OCI-LY1 (cell line): ENCODE data around the gene CTH.
"Not testable (repeated sequence)": the region's sequence is repeated elsewhere in the genome, so short reads cannot be mapped to it uniquely, and the experiment has no call there.

Experiments used
- H2AFZ ChIP-seq: fragments of 200-600 bp; sonication (generic), shearing (Covaris generic); 2 replicates; pipeline ENCODE4 v1.6.0; 2014; ENCODE audit warnings: antibody characterized with exemption, mild to moderate bottlenecking, low read length
- H3F3A ChIP-seq: fragments of 200-600 bp; sonication (generic), shearing (Covaris generic); 2 replicates; pipeline ENCODE4 v1.6.0; 2014; ENCODE audit warnings: mild to moderate bottlenecking, antibody characterized with exemption, low read length, moderate library complexity; ENCODE audit not compliant: insufficient read depth
- H3K27ac ChIP-seq: fragments of 200-600 bp; sonication (generic); 2 replicates; pipeline ENCODE4 v1.5.1; 2014; ENCODE audit warnings: low read length, mixed run types, mild to moderate bottlenecking, low read depth; ENCODE audit not compliant: poor library complexity, severe bottlenecking
- H3K27me3 ChIP-seq: fragments of 200-600 bp; sonication (generic); 2 replicates; pipeline ENCODE4 v1.6.0; 2014; ENCODE audit warnings: antibody characterized with exemption, mild to moderate bottlenecking, low read length, moderate library complexity; ENCODE audit not compliant: insufficient read depth
- H3K36me3 ChIP-seq: fragments of 200-600 bp; sonication (generic); 2 replicates; pipeline ENCODE4 v1.6.1; 2014; ENCODE audit warnings: mild to moderate bottlenecking, antibody characterized with exemption, low read length, moderate library complexity, mixed read lengths; ENCODE audit not compliant: insufficient read depth
- H3K4me1 ChIP-seq: fragments of 200-600 bp; sonication (generic); 2 replicates; pipeline ENCODE4 v1.5.1; 2014; ENCODE audit warnings: mild to moderate bottlenecking, low read length, moderate library complexity; ENCODE audit not compliant: insufficient read depth, severe bottlenecking
- H3K4me2 ChIP-seq: fragments of 200-600 bp; sonication (generic), shearing (Covaris generic); 2 replicates; pipeline ENCODE4 v1.6.1; 2014; ENCODE audit warnings: low read length
- H3K4me3 ChIP-seq: fragments of 200-600 bp; sonication (generic); 2 replicates; pipeline ENCODE4 v1.5.1; 2014; ENCODE audit warnings: low read length, low read depth, mild to moderate bottlenecking, mixed read lengths; ENCODE audit not compliant: poor library complexity, severe bottlenecking
- H3K79me2 ChIP-seq: fragments of 200-600 bp; shearing (Covaris generic); 2 replicates; pipeline ENCODE4 v1.6.1; 2016; ENCODE audit warnings: mixed run types, low read length, mixed read lengths; ENCODE audit not compliant: insufficient read depth
- H3K9ac ChIP-seq: fragments of 200-600 bp; sonication (generic), shearing (Covaris generic); 2 replicates; pipeline ENCODE4 v1.6.1; 2014; ENCODE audit warnings: mild to moderate bottlenecking, low read length, mixed read lengths
- H3K9me2 ChIP-seq: fragments of 200-600 bp; sonication (generic), shearing (Covaris generic); 2 replicates; pipeline ENCODE4 v1.6.1; 2014; ENCODE audit warnings: low read depth, mild to moderate bottlenecking, low read length, mixed read lengths
- H3K9me3 ChIP-seq: fragments of 200-600 bp; shearing (Covaris generic); 2 replicates; pipeline ENCODE4 v1.6.1; 2014; ENCODE audit warnings: low read length, mixed read lengths
- H4K20me1 ChIP-seq: fragments of 200-600 bp; sonication (generic), shearing (Covaris generic); 2 replicates; pipeline ENCODE4 v1.6.0; 2016; ENCODE audit warnings: mild to moderate bottlenecking, low read length; ENCODE audit not compliant: insufficient read depth
- EZH2 ChIP-seq: fragments of 200-600 bp; sonication (generic), shearing (Covaris generic); IDR thresholded peaks from 2 replicates; pipeline ENCODE4 v1.8.0; 2017; ENCODE audit warnings: borderline replicate concordance, mixed run types, mild to moderate bottlenecking, antibody characterized with exemption, low read length, moderate library complexity, mixed read lengths
- TF ChIP-seq, protein P1 (sequence below): fragments of 200-600 bp; sonication (generic), shearing (Covaris generic); IDR thresholded peaks from 2 replicates; pipeline ENCODE4 v1.5.1; 2017; ENCODE audit warnings: mild to moderate bottlenecking, antibody characterized with exemption, low read length, moderate library complexity, mixed read lengths

The CTH gene

DNA sequence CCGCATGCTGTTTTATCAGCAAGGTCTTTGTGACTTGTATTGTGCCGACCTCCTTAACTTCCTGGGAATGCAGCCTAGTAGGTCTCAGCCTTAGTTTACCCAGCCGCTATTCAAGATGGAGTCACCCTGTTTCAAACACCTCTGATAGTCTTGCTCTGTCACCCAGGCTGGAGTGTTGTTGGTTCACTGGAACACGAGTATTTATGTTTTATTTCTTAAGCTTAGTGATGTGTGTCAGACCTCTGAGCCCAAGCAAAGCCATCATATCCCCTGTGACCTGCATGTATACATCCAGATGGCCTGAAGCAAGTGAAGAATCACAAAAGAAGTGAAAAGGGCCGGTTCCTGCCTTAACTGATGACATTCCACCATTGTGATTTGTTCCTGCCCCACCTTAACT lies 43.7 kb upstream of the CTH start:
- H3K36me3 ChIP-seq, H3F3A ChIP-seq, H3K9ac ChIP-seq, H2AFZ ChIP-seq, H3K9me2 ChIP-seq, H3K79me2 ChIP-seq, H3K4me1 ChIP-seq, H4K20me1 ChIP-seq, H3K27ac ChIP-seq, H3K27me3 ChIP-seq, H3K4me2 ChIP-seq, H3K4me3 ChIP-seq, H3K9me3 ChIP-seq: not testable (repeated sequence)

DNA sequence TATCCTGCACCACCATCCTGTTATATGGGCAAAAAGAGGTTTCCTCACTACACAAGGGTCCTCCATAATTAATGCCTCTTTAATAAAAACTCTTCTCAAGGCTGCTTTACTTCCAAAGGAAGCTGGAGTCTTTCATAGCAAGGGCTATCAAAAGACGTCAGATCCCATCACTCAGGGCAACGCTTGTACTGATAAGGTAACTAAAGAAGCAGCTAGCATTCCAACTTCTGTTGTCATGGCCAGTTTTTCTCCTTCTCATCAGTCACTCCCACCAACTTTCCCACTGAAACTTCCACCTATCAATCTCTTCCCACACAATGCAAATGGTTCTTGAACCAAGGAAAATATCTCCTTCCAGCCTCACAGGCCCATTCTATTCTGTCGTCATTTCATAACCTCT lies 39.5 kb upstream of the CTH start:
- H3K4me2 ChIP-seq, H3K27ac ChIP-seq, H3K9me2 ChIP-seq: not testable (repeated sequence)

DNA sequence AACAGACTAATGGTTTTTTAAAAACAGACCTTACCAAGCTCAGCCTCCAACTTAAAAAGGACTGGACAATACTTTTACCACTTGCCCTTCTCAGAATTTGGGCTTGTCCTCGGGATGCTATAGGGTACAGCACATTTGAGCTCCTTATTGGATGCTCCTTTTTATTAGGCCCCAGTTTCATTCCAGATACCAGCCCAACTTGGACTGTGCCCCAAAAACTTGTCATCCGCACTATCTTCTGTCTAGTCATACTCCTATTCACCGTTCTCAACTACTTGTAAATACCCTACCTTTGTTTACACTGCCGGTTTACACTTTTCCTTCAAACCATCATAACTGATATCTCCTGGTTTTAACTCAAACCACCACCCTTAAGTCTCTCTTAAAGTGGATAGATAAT lies 38.6 kb upstream of the CTH start:
- TF ChIP-seq EZH2: no peak
- TF ChIP-seq, protein P1, sequence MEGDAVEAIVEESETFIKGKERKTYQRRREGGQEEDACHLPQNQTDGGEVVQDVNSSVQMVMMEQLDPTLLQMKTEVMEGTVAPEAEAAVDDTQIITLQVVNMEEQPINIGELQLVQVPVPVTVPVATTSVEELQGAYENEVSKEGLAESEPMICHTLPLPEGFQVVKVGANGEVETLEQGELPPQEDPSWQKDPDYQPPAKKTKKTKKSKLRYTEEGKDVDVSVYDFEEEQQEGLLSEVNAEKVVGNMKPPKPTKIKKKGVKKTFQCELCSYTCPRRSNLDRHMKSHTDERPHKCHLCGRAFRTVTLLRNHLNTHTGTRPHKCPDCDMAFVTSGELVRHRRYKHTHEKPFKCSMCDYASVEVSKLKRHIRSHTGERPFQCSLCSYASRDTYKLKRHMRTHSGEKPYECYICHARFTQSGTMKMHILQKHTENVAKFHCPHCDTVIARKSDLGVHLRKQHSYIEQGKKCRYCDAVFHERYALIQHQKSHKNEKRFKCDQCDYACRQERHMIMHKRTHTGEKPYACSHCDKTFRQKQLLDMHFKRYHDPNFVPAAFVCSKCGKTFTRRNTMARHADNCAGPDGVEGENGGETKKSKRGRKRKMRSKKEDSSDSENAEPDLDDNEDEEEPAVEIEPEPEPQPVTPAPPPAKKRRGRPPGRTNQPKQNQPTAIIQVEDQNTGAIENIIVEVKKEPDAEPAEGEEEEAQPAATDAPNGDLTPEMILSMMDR: no peak
- Histone ChIP-seq H3K79me2 (no peaks in the 10 kb centered on the region), H3K27me3 (no peaks in the 10 kb centered on the region), H3K9ac (no peak overlapping the region), H4K20me1 (no peaks in the 10 kb centered on the region), H3K9me2 (no peaks in the 10 kb centered on the region), H3F3A (no peaks in the 10 kb centered on the region), H3K4me1 (no peaks in the 10 kb centered on the region), H2AFZ (no peak overlapping the region), H3K9me3 (no peaks in the 10 kb centered on the region), H3K27ac (no peak overlapping the region), H3K4me3 (no peak overlapping the region), H3K36me3 (no peaks in the 10 kb centered on the region), H3K4me2 (no peak overlapping the region)

More for the DNA sequence above, 39.5 kb upstream of the CTH start:
- H3K36me3 ChIP-seq, H3K9me3 ChIP-seq, H4K20me1 ChIP-seq, H3K4me3 ChIP-seq, H3K79me2 ChIP-seq, H2AFZ ChIP-seq, H3K9ac ChIP-seq, H3F3A ChIP-seq, H3K4me1 ChIP-seq, H3K27me3 ChIP-seq: not testable (repeated sequence)

- H3K4me2 ChIP-seq, H3K9ac ChIP-seq, H3K36me3 ChIP-seq, H2AFZ ChIP-seq, H4K20me1 ChIP-seq, H3K79me2 ChIP-seq, H3K4me3 ChIP-seq, H3F3A ChIP-seq, H3K9me3 ChIP-seq, H3K27me3 ChIP-seq, H3K27ac ChIP-seq, H3K4me1 ChIP-seq, H3K9me2 ChIP-seq: not testable (repeated sequence)
Measured at GRCh38 chr1:70373580-70373979, 37.5 kb upstream of the CTH start.

GRCh38 chr1:70376196-70376595 lies 34.9 kb upstream of the CTH start:
- H3K4me3 ChIP-seq: no peak overlapping the region
- H3K36me3 ChIP-seq: no peaks in the 10 kb centered on the region
- H3K79me2 ChIP-seq: no peaks in the 10 kb centered on the region
- no peaks in the 10 kb centered on the region for H4K20me1 ChIP-seq
- no peaks in the 10 kb centered on the region for H3K9me3 ChIP-seq
- no peaks in the 10 kb centered on the region for H3K27me3 ChIP-seq
- no peak overlapping the region for H3K27ac ChIP-seq
- no peaks in the 10 kb centered on the region for H3F3A ChIP-seq
- H3K9me2 ChIP-seq: no peaks in the 10 kb centered on the region
- H2AFZ ChIP-seq: no peak overlapping the region
- TF ChIP-seq, protein P1: no peak
- no peak for TF ChIP-seq EZH2
- no peak overlapping the region for H3K4me2 ChIP-seq
- no peaks in the 10 kb centered on the region for H3K4me1 ChIP-seq
- H3K9ac ChIP-seq: no peak overlapping the region
